ENCODE data around the gene RILPL2.
"Not testable (repeated sequence)": the region's sequence is repeated elsewhere in the genome, so short reads cannot be mapped to it uniquely, and the experiment has no call there.

The RILPL2 gene, protein sequence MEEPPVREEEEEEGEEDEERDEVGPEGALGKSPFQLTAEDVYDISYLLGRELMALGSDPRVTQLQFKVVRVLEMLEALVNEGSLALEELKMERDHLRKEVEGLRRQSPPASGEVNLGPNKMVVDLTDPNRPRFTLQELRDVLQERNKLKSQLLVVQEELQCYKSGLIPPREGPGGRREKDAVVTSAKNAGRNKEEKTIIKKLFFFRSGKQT

DNA sequence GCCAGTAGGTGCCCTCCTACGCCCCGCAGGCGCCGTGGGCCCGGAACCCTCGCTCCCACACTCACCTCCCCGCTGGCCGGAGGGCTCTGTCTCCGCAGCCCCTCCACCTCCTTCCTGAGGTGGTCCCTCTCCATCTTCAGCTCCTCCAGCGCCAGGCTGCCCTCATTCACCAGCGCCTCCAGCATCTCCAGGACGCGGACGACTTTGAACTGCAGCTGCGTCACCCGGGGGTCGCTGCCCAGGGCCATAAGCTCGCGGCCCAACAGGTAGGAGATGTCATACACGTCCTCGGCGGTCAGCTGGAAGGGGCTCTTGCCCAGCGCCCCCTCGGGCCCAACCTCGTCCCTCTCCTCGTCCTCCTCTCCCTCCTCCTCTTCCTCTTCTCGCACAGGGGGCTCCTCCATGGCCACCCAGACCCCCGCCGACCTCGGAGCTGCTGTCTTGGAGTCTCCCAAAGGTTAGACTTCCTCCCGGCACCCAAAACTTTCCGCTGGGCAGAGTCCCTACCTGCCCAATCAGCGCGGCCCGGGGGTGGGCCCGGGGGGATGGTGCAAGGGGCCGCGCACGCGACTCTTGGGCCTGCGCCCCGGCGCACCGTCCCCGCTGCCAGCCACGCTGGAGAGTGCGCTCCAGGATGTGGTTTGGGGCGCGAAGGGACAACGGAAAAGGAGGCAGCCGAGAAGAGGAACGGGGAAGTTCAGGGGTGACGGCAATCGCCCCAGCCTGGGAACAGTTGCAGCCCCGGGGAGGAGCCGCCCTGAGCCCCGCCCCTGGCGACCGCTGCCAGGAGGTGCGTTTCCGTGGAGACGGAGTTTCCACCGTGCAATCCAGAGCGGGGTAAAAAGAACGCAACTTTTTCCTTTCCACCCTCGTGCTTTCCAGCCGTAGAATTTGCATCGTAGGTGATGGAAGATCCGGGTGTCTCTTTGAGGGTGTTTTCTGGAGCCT is at the start of gene RILPL2:
TSS of gene RILPL2 (minus strand) at position 668 of the 948 bp plus-strand sequence. CDS start at position 404, 264 bp downstream.
- Histone ChIP-seq H3K4me1 (peaks cover 0 to 45% (median 29%) of the 10 kb centered on the region in 4 donors), H3K4me3 (peak within 1 kb of the TSS; percentile 90), H3K36me3 (peaks cover 0 to 7% (median 3%) of the 10 kb centered on the region in 3 donors), H3K9me3 (no peaks in the 10 kb centered on the region), H3K27me3 (no peaks in the 10 kb centered on the region), H3K27ac (peak within 1 kb of the TSS; percentile 90 to 94)
- TF ChIP-seq, protein P1, sequence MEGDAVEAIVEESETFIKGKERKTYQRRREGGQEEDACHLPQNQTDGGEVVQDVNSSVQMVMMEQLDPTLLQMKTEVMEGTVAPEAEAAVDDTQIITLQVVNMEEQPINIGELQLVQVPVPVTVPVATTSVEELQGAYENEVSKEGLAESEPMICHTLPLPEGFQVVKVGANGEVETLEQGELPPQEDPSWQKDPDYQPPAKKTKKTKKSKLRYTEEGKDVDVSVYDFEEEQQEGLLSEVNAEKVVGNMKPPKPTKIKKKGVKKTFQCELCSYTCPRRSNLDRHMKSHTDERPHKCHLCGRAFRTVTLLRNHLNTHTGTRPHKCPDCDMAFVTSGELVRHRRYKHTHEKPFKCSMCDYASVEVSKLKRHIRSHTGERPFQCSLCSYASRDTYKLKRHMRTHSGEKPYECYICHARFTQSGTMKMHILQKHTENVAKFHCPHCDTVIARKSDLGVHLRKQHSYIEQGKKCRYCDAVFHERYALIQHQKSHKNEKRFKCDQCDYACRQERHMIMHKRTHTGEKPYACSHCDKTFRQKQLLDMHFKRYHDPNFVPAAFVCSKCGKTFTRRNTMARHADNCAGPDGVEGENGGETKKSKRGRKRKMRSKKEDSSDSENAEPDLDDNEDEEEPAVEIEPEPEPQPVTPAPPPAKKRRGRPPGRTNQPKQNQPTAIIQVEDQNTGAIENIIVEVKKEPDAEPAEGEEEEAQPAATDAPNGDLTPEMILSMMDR (IDR thresholded peaks at IDR 0.05): peak in 1 of 2 experiments; percentile 33
- intact Hi-C loops (cut with DNase I; ENCODE audit: low total_unique reads): loop anchor here (5.0 kb wide), 1 partner anchor 146 kb away; the partner anchor contains the start of gene TMED2
- peak; percentile 92 to 95 for DNase-seq

DNA sequence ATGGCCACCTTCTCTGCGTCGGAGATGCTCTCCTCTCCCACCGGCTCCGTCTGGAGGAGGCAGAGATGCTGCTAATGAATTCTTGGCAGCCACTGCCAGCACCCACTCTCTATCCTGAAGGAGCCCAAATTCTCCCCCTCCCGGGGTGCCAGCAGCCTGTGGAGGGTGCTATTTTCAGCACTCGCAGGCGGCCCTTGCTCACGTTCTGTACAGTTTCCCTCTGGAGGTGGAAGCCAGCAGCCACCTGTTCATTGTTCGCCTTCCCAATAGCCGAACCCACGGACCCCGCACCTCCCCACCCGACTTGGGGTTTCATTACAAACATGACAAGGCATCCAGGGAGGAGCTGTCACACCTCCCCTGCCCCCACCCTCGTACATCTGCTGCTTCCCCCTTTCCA is 49.3 kb upstream of the RILPL2 start:
- Histone ChIP-seq H3K27ac (peak overlapping the region in 1 of 2 donors; percentile 17), H3K9me3 (no peaks in the 10 kb centered on the region), H3K4me1 (peaks cover 0 to 34% (median 8%) of the 10 kb centered on the region in 4 donors), H3K27me3 (no peaks in the 10 kb centered on the region), H3K36me3 (peaks cover 0 to 37% (median 22%) of the 10 kb centered on the region in 3 donors), H3K4me3 (no peak overlapping the region)
- intact Hi-C loops (cut with DNase I; ENCODE audit: low total_unique reads): loop anchor here (10.0 kb wide), 1 partner anchor 121 kb away; the partner anchor contains the start of gene SBNO1
- DNase-seq: no peak
- TF ChIP-seq, protein P1 (IDR thresholded peaks at IDR 0.05): no peak

DNA sequence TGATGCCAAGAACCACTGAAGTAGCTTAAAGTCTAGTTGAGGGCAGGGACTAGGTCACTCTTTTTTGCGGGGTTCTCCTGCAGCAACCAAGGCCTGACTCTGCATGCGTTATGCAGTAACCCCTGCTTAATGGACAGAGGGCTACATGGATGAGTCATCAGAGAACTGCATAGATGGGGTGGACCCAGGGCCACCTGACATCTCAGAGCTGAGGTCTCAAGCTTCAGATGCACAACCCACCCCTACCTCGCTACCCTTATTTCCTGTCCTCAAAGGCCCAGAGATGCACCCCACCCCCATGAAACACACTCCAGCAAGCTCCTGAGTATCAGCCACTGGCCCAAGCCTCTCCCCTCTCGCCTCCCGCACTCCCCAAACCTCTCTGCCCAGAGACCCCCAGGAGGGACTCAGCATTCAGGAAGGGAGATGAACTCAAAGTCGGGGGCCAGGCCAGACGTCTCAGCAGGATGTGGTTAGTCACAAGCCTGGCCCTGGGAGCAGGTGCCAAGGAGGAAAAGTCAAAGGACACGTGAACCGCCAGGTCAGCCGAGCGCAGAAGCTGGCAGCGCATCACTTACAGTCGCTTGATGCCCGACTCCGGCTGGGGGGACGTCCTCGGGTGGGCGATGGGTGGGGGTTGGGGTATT is 47.2 kb upstream of the RILPL2 start:
- DNase-seq: no peak
- Histone ChIP-seq H3K4me3 (no peak overlapping the region), H3K27ac (peak overlapping the region; percentile 50 to 92), H3K4me1 (peaks cover 0 to 53% (median 24%) of the 10 kb centered on the region in 4 donors), H3K27me3 (no peaks in the 10 kb centered on the region), H3K9me3 (no peaks in the 10 kb centered on the region), H3K36me3 (peaks cover 0 to 36% (median 22%) of the 10 kb centered on the region in 3 donors)
- TF ChIP-seq, protein P1 (IDR thresholded peaks at IDR 0.05): no peak
- intact Hi-C loops (cut with DNase I; ENCODE audit: low total_unique reads): loop anchor here (10.0 kb wide), 1 partner anchor 119 kb away; the partner anchor contains the start of gene SBNO1

DNA sequence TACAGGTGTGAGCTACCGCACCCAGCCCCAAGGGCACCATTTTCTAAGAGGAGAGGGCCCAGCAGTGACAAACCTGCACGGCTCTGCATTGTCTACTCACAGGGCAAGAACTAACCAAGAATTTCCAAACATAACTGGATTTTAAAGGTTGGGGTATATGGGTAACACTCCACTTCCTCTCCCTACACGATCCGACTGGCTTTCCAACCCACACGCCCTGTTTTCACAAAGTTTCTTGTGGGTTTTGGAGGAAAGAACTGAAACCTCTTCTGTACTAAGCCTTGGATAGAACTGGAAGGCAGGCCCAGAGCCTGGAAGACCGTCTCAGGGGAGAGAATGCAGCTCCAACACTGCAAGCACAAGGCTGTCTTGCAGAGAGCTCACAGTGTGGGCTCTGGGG is 46.4 kb upstream of the RILPL2 start:
- intact Hi-C loops (cut with DNase I; ENCODE audit: low total_unique reads): loop anchor here (10.0 kb wide), 1 partner anchor 118 kb away; the partner anchor contains the start of gene SBNO1
- DNase-seq: no peak
- peak overlapping the region; percentile 50 to 92 for H3K27ac ChIP-seq
- H3K4me1 ChIP-seq: peaks cover 0 to 61% (median 32%) of the 10 kb centered on the region in 4 donors
- H3K36me3 ChIP-seq: peaks cover 0 to 41% (median 22%) of the 10 kb centered on the region in 3 donors
- H3K9me3 ChIP-seq: no peaks in the 10 kb centered on the region
- no peaks in the 10 kb centered on the region for H3K27me3 ChIP-seq
- TF ChIP-seq, protein P1 (IDR thresholded peaks at IDR 0.05): no peak
- H3K4me3 ChIP-seq: no peak overlapping the region

DNA sequence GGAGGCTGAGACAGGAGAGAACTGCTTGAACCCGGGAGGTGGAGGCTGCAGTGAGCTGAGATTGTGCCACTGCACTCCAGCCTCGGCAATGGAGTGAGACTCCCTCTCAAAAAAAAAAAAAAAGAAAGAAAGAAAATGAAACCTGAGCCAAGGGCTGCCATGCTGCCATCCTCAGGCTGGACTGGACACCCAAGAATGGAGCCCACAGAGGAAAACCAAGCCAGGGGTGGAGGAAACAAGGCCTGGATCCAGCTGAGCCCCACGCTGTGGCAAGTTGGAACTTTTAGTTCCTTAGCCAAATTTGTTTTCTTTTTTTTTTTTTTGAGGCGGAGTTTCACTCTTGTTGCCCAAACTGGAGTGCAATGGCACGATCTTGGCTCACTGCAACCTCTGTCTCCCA is 44.8 kb upstream of the RILPL2 start:
- H3K4me3 ChIP-seq, H3K27me3 ChIP-seq, H3K9me3 ChIP-seq, DNase-seq: not testable (repeated sequence)
- intact Hi-C loops (cut with DNase I; ENCODE audit: low total_unique reads): loop anchor here (10.0 kb wide), 1 partner anchor 116 kb away; the partner anchor contains the start of gene SBNO1
- Histone ChIP-seq H3K36me3 (peaks cover 0 to 47% (median 17%) of the 10 kb centered on the region in 3 donors), H3K4me1 (peaks cover 0 to 68% (median 37%) of the 10 kb centered on the region in 4 donors), H3K27ac (peak overlapping the region; percentile 90 to 92)
